K562 treated with DMSO at 1 percent for 4 hours (cell line): ENCODE data around the gene ZC2HC1C. TPM values are rescaled to one million over a fixed set of nuclear protein-coding genes. Genes with fewer than 3 reads are reported as not detected.

Experiments
- total RNA-seq: library from RNA; unstranded; fragments of 300-600 nt; gene quantifications from 2 replicates; pipeline ENCODE4 v1.2.3, GENCODE V29; 2022; ENCODE audit not compliant: insufficient read depth

ZC2HC1C gene, protein sequence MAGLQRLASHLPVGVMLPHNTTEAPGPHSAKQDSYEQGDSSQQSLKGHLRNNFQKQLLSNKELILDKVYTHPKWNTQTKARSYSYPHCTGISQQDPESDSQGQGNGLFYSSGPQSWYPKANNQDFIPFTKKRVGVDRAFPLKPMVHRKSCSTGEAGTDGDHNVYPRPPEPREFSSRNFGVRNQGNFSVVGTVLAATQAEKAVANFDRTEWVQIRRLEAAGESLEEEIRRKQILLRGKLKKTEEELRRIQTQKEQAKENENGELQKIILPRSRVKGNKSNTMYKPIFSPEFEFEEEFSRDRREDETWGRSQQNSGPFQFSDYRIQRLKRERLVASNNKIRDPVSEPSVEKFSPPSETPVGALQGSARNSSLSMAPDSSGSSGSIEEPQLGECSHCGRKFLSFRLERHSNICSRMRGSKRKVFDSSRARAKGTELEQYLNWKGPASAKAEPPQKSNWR
- total RNA-seq = 4.2 and 5.8 TPM in 2 replicates

DNA sequence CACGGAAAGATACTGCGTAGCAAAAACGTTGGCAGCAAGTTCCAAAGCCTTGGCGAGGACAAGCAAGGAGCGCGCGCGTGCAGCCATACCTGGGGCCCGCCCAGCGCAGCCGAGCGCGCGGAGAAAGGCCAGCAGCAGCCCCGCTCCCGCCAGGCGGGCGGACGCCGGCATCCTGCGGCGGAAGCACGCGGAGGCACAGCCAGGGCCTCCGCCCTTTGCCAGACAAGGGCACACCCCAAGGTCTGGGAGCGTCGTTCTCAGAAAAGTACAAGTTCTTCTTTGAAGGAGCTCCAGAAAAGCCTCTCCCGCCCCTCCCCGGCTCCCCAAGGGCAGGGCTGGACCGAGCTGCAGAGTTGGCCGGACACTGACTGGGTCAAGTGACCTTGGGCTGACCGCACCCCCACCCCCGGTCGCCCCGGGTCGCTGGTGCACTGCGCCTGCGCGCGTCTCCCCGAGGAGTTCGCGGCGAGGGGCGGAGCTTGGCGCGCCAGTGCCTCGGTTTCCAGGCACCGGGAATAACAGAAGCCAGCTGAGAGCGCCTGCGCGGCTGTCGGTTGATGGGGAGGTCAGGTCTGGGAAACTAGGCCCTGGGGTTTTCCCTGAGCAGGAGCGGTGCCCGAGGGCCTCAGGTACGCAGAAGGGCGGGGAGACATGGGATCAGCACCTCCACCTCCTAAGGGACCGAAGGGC is at the start of gene ZC2HC1C:
TSS of gene ZC2HC1C (plus strand) at position 521 of the 690 bp plus-strand sequence. CDS start 933 bp downstream, outside the sequence.

DNA sequence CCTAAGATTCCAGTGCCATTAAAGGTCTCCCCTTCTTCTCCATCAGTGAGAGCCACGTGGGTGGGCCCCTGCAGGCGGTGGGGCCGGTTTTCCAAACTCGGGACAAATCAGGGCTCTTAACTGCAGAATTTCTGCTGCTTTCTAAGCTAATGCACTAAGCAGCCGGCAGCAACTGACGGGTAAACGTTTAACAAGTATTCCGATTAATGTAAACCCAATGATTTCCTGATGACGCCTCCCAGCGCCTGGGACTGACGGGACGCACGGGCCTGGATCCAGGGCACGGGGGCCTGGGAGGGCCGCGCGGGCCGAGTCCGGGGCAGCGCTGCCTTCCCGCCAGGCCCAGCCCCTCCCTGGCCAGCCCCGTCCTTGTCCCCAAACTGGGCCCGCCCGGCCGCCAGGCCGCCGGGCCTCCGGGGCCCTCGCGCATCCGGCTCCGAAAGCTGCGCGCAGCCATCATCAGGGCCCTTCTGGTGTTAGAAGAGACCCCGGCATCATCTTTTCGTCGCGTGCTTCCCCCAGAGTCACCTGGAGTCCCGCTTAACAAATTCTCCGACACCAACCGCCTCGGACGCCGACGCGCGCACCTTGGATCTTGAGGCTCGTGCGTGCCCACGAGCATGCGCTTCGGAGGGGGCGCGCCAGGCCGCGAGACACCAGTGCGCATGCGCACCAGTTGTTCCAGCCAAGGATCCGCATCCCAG is 18.4 kb upstream of the ZC2HC1C start, which contains the start of gene MLH3:
TSS of gene MLH3 (minus strand) at position 616 of the 704 bp plus-strand sequence. CDS start 1,812 bp downstream, outside the sequence.

DNA sequence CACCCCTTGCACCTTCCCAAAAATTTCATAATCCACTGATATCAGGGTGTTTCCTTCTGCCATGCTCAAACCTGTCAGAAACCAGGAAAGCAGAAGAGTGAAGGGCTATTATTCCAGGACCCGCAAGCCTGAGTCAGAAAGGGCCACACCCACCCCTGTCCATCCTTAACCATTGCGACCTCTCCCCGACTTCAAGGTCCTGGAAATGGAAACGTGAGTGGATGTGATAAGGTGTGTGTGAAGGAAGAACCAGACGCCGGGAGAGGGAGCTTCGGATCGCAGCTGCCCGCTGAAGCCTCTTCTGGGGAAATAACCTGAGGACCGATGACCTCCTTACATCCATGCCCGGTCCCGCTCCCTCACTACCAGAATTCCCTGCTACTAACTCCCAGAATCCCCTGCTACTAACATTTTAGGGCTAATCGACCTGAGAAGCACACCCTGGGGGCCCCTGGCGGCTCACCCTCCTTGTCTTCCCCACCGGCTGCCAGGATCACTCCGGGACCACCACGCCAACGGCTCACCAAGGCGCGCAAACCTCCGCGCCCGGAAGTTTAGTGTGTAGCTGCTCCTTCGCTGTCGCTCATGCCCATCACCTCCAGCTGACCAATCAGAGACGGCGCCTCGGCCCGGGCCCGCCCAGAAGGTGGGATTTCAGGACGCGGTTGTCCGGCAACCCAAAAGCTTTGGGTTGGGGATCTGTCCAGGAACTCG is 5.8 kb upstream of the ZC2HC1C start, which contains the start of gene ACYP1:
TSS of gene ACYP1 (minus strand) at position 534 of the 714 bp plus-strand sequence. CDS start at position 63, 471 bp downstream.

DNA sequence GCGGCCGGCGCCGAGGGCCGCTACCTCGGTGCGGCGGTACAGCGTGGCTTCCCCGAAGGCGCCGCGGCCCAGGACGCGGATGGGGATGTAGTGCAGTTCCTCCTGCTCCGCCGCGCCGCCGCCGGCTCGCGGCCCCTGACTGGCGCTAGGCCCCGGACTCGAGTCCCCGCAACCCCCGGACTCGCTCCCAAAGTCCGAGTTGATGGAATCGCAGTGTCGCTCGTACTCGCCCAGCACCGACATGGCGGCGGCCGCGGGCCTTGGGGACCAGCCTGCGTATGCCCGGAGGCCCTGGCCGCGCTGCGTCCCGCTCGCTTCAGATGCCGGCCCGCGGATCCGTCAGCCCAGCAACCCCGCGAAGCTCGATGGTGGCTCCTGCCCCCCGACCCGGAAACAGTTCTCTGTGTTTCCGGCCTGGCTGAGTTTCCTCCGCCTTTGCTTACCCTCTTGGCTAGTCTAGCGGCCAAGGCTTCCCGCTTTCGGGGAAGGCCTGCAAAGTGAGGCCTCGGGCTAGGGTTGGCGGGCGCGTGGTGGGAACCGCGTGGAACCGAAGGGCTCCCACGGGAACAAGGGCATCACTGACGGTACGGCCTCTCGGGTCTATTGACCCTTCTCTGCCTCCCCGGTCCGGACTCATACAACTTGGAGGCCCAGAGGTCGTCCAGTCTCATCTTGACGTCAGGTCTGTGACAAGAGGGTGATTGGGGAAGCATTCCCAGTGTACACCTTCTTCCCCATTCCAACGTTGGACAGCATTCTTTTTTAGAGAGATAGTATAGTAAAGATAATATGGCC is 57.4 kb downstream of the ZC2HC1C start, which contains the start of gene NEK9:
TSS of gene NEK9 (minus strand) at position 370 of the 795 bp plus-strand sequence. CDS start at position 243, 127 bp downstream.

Other genes with a start within 250 kb of the ZC2HC1C start
- gene PROX2, start 193.5 kb upstream of the ZC2HC1C start, total RNA-seq = 0.34 TPM in 1 of 2 replicates, not detected in the other
- 37.0 and 38.4 TPM in 2 replicates for gene DLST, start 187.7 kb upstream of the ZC2HC1C start, total RNA-seq
- 1.2 and 4.9 TPM in 2 replicates for gene RPS6KL1, start 146.4 kb upstream of the ZC2HC1C start, total RNA-seq
- 1.3 and 1.8 TPM in 2 replicates for gene PGF, start 114.0 kb upstream of the ZC2HC1C start, total RNA-seq
- 14.4 and 18.2 TPM in 2 replicates for gene EIF2B2, start 66.7 kb upstream of the ZC2HC1C start, total RNA-seq
- 0.51 and 2.8 TPM in 2 replicates for gene MLH3, start 18.2 kb upstream of the ZC2HC1C start, total RNA-seq
- gene ACYP1, start 5.6 kb upstream of the ZC2HC1C start, total RNA-seq = 24.6 and 26.2 TPM in 2 replicates
- gene NEK9, start 57.4 kb downstream of the ZC2HC1C start, total RNA-seq = 17.6 and 19.4 TPM in 2 replicates
- 65.5 and 76.6 TPM in 2 replicates for gene TMED10, start 107.0 kb downstream of the ZC2HC1C start, total RNA-seq
- 5.5 and 10.7 TPM in 2 replicates for gene FOS, start 209.2 kb downstream of the ZC2HC1C start, total RNA-seq